ENCODE data around the gene SYT5.
"Not testable (repeated sequence)": the region's sequence is repeated elsewhere in the genome, so short reads cannot be mapped to it uniquely, and the experiment has no call there.

SYT5 gene

GRCh38 chr19:55171440-55171839 lies 8.6 kb downstream of the SYT5 start:
- DNase-seq (ENCODE audit: low read depth in 2 of 2) = no peak

- DNase-seq (ENCODE audit: low read depth in 2 of 2) = no peak
Measured at GRCh38 chr19:55169136-55169535, 11.0 kb downstream of the SYT5 start.

- DNase-seq (ENCODE audit: low read depth in 2 of 2) = peak; percentile 27 to 38
Measured at GRCh38 chr19:55166530-55167268, 13.4 kb downstream of the SYT5 start, which contains the start of gene DNAAF3. Gene DNAAF3 (minus strand): TSS chr19:55166613. CDS start chr19:55166413, 200 bp downstream.

GRCh38 chr19:55165952-55166529 lies 14.0 kb downstream of the SYT5 start:
- DNase-seq (ENCODE audit: low read depth in 2 of 2) = no peak

GRCh38 chr19:55161571-55162322 lies 18.3 kb downstream of the SYT5 start:
- no peak for DNase-seq (ENCODE audit: low read depth in 2 of 2)

- no peak for DNase-seq (ENCODE audit: low read depth in 2 of 2)
Measured at GRCh38 chr19:55160986-55161365, 19.1 kb downstream of the SYT5 start.

- DNase-seq (ENCODE audit: low read depth in 2 of 2) = peak; percentile 73
Measured at GRCh38 chr19:55160128-55160985, 19.7 kb downstream of the SYT5 start.

- no peak for DNase-seq (ENCODE audit: low read depth in 2 of 2)
Measured at GRCh38 chr19:55158848-55159749, 21.0 kb downstream of the SYT5 start.

- DNase-seq (ENCODE audit: low read depth in 2 of 2) = no peak
Measured at GRCh38 chr19:55158423-55158822, 21.7 kb downstream of the SYT5 start.

GRCh38 chr19:55157064-55157908 lies 22.8 kb downstream of the SYT5 start, which contains the start of gene TNNI3:
Gene TNNI3 (minus strand): TSS chr19:55157732. CDS start chr19:55157589, 143 bp downstream.
- no peak for DNase-seq (ENCODE audit: low read depth in 2 of 2)

- no peak for DNase-seq (ENCODE audit: low read depth in 2 of 2)
Measured at GRCh38 chr19:55156202-55157063, 23.7 kb downstream of the SYT5 start.

GRCh38 chr19:55155784-55156183 lies 24.3 kb downstream of the SYT5 start:
- not testable (repeated sequence) for DNase-seq (ENCODE audit: low read depth in 2 of 2)

- DNase-seq (ENCODE audit: low read depth in 2 of 2) = no peak
Measured at GRCh38 chr19:55153652-55154264, 26.3 kb downstream of the SYT5 start.

- DNase-seq (ENCODE audit: low read depth in 2 of 2) = no peak
Measured at GRCh38 chr19:55152017-55152416, 28.1 kb downstream of the SYT5 start.

- no peak for DNase-seq (ENCODE audit: low read depth in 2 of 2)
Measured at GRCh38 chr19:55149078-55150003, 30.7 kb downstream of the SYT5 start, which contains the start of gene TNNT1. Gene TNNT1 (minus strand): TSS chr19:55149206. CDS start chr19:55147157, 2,049 bp downstream.

GRCh38 chr19:55147545-55148251 lies 32.4 kb downstream of the SYT5 start:
- no peak for DNase-seq (ENCODE audit: low read depth in 2 of 2)
